HG03097 (cell line): ENCODE results near the gene PLXNA2.

Source experiments
- ATAC-seq: cut with Tn5 transposase; IDR thresholded peaks from one replicate; pipeline ENCODE4 v1.9.1; 2021; ENCODE audit not compliant: unreplicated experiment, low FRiP score

The PLXNA2 gene

DNA sequence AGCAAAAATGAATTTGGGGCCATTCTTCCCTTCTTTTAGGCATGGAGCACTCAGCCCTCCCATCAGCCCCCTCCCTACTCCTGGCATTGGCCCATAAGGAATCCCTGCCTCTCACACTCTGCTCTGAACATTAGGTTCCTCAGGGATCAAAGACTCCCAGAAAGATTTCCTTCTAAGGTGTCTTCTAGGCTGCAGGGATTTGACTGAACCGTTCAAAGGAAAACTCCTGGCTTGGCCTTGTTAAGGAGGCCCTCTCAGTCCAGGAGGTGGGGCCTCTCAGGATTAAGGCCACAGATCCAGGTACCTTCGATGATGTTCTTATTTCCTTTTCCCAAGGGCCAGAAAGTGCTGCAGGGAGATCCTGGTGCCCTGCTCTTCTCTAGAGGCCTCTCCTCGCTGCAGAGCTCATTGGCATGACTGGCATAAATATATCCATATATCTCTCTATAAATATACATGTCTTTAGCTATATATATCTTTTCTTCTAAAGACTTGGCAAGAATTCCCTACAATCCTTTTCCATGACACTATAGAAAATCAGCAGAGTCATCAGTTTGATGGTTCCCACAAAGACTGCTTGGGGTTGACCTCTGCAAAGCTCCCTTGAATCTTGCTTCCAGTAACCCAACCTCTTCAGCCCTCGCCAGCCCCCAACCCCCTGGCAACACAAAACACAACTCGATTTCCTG is 59.1 kb downstream of the PLXNA2 start:
- no peak for ATAC-seq

DNA sequence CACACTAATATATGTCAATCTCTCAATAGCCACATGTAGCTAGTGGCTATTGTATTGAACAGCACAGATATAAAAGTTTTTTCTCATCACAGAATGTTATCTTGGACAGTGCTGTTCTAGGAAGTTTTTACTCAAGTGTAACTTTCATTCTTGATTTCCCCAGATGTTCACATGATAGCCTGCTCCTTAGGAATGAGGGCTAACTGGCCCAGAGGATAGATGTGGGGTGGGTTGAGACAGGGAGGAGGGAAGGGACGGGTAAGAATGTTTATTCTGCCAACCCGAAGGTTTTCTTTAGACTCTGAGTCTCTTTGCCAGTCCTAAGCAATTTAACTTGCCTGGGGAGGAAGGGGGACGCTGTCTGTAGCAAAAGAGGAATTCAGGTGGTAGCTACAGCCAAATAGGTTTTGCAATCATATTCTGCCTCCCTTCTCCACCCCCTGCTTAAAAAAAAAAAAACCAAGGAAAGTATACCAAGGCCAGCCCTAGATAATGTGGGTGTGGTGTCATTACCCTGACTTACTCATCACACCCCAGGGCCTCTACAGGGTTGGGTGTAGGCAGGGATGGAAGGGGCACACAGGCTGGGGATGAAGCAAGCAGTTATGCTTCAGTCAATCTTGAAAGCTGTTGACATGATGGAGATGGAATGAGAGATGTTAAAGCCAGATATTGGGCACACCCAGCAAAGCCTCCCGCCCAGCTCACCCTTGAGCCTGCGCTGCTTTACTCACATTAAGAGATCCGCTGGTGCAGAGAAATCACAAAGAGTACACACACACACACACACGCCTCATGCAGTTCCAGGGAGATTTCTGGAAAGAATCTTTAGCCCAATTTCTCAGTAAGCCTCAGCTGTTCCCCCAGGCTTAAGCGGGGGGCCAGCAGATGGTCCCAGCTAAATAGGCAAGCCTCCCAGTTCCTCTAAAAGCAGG is 59.9 kb downstream of the PLXNA2 start:
- no peak for ATAC-seq

DNA sequence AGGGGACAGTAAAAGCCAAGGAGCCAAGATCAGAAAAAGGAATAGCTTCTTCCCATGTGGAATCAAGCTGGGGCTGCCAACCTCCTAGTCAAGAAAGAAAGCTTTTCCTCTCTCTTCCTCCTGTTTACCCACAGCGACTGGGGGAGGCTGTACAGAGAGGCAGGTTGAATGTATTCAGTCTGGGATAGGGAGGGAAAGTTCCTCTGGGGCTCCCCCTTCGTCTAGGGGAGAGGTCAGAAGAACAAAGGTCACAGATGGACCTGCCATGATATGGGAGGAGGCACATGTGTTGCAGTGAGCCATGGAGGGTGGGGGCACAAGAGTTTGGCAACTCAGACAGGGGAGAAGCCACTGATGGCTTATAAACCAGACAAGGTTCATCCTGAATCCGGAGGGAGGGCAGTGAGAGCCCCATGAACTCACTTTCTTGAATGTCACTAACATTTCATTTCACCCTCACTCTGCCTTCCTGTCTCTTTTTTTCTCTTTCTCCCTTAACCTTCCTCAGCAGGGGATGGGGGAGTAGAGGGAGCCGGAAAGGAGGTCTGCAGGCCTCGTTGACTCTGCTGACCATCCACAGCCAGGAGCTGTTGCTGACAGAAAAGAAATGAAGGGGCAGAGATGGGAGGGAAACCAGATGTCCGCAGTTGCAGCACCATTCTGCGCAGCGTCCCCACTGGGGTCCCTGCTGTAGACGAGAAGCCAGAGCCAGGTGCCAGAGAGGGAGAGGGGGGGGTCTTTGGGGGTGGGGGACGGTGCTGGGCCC is 61.1 kb downstream of the PLXNA2 start:
- ATAC-seq = no peak

DNA sequence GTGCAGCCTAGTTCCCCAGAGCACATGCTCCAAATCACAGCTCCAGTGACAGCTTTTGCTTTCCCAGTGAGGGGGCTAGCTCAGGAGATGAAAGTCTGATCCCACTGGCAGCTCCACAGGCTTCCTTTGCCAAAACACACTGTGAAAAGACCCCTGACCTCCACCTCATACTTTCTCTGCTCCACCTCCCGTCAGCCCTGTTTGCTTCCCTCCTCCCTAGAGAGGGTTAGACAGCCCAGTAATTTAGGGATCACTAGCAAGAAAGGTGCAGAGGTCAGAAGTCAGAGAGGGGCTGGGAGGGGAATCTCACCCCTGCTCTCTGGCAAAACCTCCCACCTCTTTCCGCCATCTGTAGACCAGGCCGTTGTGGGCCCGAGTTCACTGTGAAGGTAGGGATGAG is 62.8 kb downstream of the PLXNA2 start:
- ATAC-seq = no peak

DNA sequence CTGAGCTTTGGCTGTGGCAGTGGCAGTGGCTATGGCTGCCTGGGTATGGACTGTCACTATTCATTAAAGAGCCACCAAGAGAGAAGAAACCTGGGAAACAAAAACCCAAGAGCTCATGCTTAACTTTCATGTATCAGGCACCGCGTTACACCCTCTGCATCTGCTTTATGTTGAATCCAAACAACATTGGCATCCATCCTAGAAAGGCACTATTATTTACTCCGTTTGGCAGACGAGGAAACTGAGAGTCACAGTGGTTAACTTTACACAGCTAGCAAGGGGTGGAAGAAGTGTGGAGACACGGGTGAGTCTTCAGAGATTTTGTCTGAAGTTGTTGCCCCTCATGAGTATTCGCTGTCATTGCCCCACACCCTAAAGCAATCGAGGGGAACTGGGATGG is 63.8 kb downstream of the PLXNA2 start:
- ATAC-seq = no peak

DNA sequence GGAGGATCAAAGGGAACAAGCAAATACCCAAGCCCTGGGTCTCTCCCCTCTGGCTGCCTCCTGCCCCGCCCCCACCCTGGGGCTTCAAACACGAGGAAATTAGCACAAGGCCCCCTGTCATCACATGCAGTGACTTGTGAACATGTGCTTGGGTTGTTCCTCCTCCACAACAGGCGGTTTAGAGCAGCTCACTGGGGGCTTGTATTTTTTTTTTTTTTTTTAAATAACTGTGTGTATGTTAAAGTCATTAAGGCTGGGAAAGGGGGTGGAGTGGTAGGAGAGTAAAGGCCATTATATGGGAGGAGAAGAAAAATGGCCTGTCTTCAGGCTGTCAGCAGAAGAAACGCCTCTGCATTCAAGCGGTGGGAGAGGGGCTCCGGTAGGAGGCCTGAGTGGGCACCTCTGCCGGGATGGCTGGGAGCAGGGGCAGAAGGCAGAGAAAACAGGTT is 64.2 kb downstream of the PLXNA2 start:
- ATAC-seq = no peak

DNA sequence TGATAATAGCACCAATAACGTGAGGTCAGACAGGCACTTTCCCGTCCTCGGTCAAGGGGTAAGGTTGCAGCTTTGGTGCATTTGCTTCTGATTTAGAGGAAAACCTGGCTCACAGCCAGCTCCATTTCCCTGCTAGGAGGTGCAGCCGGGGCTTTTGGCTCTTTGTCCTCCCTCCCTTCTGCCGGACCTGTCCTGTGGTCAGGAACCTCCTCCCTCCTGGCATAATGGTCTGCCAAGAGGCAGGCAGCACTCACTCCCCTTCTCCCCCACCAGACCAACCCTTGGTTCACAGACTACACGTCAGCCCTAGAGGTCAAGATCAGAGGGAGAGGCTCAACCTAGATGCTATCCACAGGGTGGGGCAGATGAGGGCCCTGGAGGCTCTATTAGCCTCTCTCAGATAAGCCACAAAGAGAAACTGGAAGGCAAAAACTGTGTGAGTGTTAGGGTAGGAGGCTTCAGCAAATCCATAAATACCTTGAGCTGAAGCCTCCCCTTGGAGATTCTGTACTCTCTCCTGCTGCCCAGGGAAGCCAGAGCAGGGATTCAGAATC is 64.8 kb downstream of the PLXNA2 start:
- ATAC-seq = no peak

DNA sequence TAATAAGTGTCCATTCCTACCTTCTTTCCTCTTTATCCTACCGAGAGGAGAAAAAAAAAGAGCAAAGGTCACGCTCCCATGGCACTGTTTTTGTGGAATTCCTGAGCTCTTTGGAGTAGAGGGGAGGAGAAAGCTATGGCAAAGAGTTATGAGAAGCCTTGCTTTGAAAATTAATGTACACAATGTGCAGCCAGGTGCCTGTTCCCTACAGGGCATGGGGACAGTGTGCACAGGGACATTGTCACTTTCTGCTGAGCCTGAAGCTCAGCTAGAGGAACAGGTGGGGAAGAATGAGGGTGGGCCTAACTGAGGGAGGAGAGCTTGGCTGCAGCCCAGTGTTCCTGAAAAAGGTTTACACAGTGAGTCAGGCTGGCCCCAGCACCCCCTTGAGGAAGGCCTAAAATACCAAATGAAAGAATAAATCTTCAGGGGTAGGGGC is 66.1 kb downstream of the PLXNA2 start:
- no peak for ATAC-seq

DNA sequence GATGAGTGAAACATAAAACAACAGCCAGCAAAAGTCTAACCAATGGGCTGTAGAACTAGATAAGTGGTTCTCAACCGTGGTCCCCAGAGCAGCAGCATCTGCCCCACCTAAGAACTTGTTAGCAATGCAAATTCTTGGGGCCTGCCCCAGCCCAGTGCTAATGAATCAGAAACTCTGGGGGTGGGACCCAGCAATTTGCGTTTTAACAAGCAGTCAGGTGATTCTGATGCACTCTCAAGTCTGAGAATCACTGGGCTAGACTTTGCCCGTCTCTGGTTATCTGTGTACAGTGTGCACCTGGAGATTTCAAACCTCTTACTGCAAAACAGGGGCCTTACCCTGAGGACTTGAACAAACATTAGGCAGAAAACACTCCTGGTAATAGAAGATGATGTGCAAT is 66.5 kb downstream of the PLXNA2 start:
- ATAC-seq = no peak

DNA sequence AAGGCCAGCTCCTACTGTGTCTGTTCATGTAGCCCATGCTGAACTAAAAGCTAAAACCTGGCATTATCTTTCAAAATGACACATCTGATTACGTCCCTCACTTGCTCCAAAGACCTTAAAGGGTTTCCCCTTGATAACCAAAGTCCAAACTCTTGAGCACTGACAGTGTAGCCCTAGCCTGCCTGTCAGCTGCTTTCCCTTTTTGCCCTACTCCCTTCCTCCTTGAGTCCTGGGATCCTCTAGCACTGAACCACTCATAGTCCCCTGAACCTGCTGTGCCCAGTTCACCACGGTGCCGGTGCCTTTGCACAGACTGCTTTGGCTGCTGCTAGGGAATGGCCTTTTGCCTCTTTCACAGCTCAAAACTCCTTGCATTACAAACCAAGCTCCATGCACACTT is 67.5 kb downstream of the PLXNA2 start:
- no peak for ATAC-seq

DNA sequence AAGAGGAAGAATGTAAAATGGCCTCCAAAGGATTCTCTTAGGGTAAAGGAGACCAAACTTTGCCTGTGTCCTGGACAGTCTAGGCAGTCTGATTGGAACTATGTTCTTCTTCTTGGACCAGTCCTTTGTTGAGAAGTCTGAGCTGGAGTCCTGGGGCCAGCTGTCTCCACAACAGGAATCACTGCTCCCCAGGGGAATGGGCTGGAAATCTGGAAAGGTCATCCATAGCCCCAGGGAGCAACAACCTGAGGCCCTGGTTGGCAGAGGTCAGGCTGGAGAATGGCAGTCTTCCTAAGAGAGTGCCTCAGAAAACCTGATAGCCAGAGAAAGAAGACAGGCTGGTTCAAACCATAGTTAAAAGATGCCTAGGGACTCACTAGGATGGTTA is 68.7 kb downstream of the PLXNA2 start:
- ATAC-seq = no peak

DNA sequence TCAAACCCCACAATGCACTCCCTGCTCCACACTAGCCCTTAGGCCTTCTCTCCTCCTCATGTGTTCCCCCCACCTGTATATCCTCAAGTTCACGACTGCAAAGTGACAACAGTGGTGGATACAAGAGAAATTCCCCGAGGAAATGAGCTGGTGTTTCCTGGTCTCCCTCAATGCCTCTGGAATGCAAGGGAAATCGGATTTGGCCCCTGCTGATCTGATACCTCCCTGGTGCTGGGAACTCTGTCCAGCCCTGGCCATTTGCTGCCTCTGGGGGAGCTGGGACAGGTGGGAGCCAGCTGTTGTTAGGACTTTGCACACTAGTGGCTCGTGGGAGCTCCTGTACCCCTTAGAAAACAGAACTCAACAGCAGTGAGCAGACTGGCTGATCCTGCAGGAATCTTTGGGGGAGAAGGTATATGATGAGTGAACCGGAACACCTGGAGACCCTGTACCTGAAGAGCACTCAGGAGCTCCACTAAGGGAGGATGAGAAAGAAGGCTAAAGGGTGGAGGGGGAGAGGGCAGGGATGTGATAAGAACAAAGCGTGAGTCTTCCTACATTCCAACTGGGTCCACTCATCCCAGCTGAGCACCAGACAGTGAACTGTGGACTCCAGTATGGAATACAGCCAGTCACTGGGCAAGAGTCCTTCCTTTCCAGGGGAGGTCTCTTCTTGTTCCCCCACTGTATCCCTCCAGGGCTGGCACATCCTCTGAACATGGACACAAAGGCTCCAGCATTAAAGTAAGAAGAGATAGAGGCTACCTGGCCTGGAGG is 69.3 kb downstream of the PLXNA2 start:
- no peak for ATAC-seq

DNA sequence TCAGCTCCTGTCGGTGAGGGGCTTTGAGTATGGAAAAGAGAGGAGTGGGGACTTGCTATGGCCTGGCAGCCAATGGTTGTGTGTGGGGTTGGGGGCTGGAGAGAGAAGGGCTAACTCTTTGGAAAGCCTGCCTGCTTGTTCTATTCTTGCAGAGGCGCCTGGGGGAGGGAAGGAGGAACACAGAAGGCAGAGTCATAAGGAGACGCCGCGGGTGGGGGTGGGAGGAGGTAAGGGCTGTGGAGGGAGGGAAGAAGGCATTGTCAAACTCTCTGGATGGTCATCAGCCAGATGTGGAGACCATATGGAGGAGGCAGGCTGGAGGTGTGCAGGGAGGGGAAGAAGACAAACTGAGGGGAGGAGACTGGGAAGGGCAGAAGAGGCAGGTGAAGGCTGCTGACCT is 70.0 kb downstream of the PLXNA2 start:
- no peak for ATAC-seq

DNA sequence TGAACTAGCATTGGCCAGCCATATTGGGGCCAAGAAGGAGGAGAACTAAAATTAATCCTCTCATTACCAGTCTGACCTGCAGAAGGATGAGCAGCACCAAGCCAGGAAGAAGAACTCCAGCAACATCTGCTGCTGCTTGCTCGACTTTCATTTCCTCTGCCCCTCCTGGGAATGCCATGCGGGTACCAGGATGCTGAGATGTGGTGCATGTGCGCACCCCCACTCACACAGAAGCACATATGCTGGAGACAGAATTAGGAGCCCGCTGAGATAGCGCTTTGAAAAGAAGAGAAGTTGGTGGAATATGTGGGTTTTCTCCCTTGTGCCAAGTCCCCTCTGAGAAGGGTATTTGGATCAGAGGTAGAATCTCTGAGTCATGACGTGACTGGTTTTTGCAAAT is 70.4 kb downstream of the PLXNA2 start:
- ATAC-seq = no peak

DNA sequence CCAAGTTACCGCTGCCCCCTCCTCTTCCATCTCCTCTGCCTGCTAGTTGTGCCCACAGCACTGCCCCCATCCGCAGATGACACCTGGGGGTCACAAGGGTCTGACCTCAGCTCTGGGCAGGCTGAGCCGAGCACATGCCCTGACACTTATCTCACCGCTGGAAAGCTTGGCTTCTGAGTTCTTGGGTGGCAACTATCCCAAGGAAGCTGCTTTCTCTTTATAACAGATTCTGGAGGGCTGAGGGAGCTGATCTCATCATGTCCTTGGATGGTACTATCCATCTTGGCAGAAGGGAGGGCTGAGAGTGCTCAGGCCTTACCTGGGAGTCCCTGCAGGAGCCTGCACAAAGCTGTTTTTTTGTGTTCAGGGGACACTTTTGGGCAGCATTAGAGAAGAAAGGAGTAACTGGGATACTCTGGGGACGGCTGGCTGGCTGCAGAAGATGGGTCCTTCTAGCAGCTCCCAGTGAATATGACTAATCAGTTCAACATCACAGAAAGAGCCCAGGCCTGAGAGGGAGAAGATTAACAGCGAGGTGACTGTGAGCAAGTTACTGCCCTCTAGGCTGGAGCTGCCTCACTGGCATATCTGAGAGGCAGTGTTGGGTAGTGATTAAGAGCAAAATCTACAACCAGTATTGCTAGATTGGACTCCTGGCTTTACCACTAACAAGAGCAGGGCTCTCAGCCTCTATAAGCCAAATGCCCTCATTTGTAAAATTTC is 71.6 kb downstream of the PLXNA2 start:
- ATAC-seq = no peak

DNA sequence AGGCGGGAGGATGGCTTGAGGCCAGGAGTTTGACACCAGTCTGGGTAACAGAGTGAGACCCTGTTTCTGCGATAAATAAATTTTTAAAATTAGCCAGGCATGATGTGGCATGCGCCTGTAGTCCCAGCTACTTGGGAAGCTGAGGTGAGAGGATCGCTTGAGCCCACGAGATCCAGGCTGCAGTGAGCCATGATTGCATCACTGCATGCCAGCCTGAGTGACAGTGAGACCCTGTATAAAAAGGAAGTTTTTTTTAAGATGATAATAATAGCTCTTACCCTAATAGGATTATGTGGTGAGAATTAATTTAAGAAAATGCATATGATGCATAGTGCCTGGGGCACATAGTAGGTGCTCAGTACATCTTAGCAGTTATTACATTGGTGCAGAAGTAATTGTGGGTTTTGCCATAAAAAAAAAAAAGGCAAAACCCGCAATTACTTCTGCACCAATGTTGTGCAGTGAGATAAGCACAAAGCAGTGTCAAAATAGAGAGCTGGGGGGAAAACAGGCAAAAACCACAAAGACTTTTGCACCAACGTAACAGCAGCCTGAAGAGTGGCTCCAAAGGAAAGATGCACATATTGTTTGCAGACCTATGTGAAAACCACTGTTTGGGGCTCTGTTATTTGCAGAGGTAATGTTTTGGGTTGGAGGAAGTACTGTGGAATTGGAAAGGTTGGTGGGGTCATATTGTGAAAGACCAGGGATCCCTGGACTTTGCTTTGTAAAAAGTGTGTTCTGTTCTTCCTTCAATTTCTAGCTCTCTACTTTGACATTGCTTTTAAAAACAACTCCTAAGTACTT is 72.4 kb downstream of the PLXNA2 start:
- ATAC-seq = no peak

DNA sequence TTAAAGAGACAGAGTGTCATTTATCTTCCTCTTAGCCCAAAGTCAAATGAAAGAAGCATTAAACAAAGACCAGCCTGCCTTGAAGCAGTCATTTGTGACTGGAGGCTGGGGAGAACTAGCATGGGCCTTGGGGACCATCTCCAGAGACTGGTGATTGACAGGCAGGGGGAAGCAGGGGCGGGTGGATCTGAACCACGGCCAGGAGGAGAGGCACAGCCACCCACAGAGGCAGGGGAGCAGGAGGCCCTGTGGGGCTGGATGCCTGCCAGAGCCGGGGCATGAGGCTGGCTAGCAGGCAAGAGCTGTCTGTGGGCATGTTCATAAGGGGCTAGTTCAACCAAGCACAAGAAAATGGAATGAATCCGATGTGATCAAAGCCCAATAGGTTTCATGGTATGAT is 73.9 kb downstream of the PLXNA2 start:
- no peak for ATAC-seq

DNA sequence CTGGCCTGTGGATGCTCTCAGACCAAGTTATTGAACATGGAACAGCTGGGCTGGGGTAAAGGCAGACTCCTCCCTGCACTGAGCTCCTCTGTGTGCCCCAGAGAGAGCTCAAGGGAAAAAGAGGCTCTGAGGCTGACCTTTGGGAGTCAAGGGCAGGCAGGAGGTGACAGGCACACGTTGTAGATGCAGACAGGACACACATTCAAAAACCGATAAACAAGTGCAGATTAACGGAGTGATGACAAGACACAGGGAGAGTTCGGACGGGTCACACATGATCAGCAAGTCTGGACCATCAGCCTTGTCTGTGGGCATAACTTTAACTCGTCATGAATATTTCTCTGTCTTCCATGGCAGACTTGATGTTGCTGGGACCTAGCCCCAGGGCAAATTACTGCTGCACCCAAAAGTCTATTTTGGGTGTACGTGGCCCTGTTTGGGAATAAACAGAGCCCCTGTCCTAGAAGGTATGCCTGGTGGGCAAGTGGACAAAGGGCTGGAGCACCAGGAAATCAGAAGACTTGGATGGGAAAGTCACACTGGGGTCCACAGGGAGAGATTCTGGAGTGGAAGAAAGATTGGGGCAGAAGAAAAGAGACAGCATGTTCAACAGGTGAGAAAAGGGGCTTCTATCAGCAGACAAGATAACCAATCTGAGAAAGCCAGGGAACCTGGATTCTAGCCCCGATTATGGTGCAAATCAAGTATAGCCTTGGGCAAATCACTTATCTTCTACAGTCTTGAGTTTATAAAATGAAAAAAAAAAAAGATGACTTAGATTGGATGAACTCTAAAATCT is 74.9 kb downstream of the PLXNA2 start:
- ATAC-seq = no peak
